GM12878 (cell line): ENCODE measurements around the gene CANT1. TPM values are rescaled to one million over a fixed set of nuclear protein-coding genes. Genes with fewer than 3 reads are reported as not detected.

Source experiments
- LARP7 ChIP-seq: fragments of 450-650 bp; IDR thresholded peaks from 2 replicates; pipeline ENCODE4 v1.6.1; 2017; ENCODE audit warnings: mild to moderate bottlenecking
- polyA plus RNA-seq, 11 experiments: library from polyadenylated mRNA; depleted of rRNA in 4 of 11; unstranded in 6 of 11; stranded (reverse) in 5 of 11; fragments of >200 nt; fragmentation: Nextera tagmentation in 4 of 11; fragmentation: Illumina TruSeq in 1 of 11; extraction: Ambion mirVana in 4 of 11; extraction: Trizol in 1 of 11; gene quantifications; 1 replicate in 1 of 11; 2 replicates in 10 of 11; pipeline versions ENCODE4 v1.2.1 to v1.2.3, GENCODE V29; 2011 to 2016; ENCODE audit warnings: inconsistent platforms in 2 of 11, missing spikeins in 2 of 11, low read depth in 1 of 11
- total RNA-seq, 4 experiments: library from RNA; depleted of rRNA in 3 of 4; stranded (reverse); fragments of >200 nt in 3 of 4; fragmentation: Illumina TruSeq in 1 of 4; extraction: Trizol in 1 of 4; gene quantifications; 2 replicates each; pipeline versions ENCODE4 v1.2.1 to v1.2.3, GENCODE V29; 2013 to 2021
- TF ChIP-seq, protein P1 (sequence below): IDR thresholded peaks from 2 replicates; pipeline ENCODE4 v1.6.1; 2011; ENCODE audit warnings: low read depth, low read length, improper control_type of control experiment, borderline replicate concordance
- TF ChIP-seq, protein P2 (sequence below): IDR thresholded peaks from 2 replicates; pipeline ENCODE4 v1.6.1; 2012; ENCODE audit warnings: improper control_type of control experiment, low read depth, low read length; ENCODE audit not compliant: insufficient replicate concordance
- TF ChIP-seq, protein P3 (sequence below): fragments of 450-650 bp; IDR thresholded peaks from 2 replicates; pipeline ENCODE4 v1.6.1; 2017; ENCODE audit warnings: antibody characterized with exemption, mild to moderate bottlenecking, moderate library complexity
- TF ChIP-seq, protein P4 (sequence below): fragments of 450-650 bp; IDR thresholded peaks from 2 replicates; pipeline ENCODE4 v1.6.1; 2016; ENCODE audit warnings: mild to moderate bottlenecking
- TF ChIP-seq, protein P5 (sequence below), 3 experiments: IDR thresholded peaks in 2 of 3; conservative IDR thresholded peaks in 1 of 3; 2 replicates each; pipeline ENCODE4 v1.5.1; 2011; ENCODE audit warnings: low read depth in 3 of 3, low read length in 3 of 3, mild to moderate bottlenecking in 3 of 3, control low read depth in 2 of 3, moderate library complexity in 2 of 3, inconsistent platforms in 1 of 3, mixed read lengths in 1 of 3; ENCODE audit not compliant: control insufficient read depth in 2 of 3, insufficient read depth in 1 of 3; ENCODE audit errors: extremely low read depth in 1 of 3

The CANT1 gene
- total and polyA plus RNA-seq, 10 of the 15 experiments (the other 5 are each of a cell fraction or from before 2014, with no cell fraction given), result 2.2 to 59.2 (median 20.2) TPM

DNA sequence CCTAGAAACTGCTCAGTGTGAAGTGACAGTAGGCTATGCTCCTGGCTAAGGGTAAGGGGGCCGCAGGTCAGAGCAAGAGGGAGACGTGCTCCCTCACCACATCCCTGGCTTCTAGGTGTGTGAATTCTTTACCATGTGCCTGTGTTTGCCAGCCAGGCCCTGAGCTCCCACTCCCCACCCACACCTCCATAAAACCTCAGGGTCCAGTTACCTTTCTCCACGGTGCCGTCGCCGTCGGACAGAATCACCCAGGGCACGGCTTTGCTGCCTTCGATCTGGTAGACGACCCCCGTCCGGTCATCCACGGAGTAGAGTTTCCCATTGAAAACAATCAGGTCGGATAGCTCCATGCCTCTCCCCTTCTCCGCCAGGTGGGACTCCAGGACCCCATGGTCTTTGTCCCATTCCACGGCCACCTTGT lies 12.8 kb downstream of the CANT1 start (continued):
- TF ChIP-seq, protein P1, sequence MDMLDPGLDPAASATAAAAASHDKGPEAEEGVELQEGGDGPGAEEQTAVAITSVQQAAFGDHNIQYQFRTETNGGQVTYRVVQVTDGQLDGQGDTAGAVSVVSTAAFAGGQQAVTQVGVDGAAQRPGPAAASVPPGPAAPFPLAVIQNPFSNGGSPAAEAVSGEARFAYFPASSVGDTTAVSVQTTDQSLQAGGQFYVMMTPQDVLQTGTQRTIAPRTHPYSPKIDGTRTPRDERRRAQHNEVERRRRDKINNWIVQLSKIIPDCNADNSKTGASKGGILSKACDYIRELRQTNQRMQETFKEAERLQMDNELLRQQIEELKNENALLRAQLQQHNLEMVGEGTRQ, result no peak
- TF ChIP-seq, protein P2, sequence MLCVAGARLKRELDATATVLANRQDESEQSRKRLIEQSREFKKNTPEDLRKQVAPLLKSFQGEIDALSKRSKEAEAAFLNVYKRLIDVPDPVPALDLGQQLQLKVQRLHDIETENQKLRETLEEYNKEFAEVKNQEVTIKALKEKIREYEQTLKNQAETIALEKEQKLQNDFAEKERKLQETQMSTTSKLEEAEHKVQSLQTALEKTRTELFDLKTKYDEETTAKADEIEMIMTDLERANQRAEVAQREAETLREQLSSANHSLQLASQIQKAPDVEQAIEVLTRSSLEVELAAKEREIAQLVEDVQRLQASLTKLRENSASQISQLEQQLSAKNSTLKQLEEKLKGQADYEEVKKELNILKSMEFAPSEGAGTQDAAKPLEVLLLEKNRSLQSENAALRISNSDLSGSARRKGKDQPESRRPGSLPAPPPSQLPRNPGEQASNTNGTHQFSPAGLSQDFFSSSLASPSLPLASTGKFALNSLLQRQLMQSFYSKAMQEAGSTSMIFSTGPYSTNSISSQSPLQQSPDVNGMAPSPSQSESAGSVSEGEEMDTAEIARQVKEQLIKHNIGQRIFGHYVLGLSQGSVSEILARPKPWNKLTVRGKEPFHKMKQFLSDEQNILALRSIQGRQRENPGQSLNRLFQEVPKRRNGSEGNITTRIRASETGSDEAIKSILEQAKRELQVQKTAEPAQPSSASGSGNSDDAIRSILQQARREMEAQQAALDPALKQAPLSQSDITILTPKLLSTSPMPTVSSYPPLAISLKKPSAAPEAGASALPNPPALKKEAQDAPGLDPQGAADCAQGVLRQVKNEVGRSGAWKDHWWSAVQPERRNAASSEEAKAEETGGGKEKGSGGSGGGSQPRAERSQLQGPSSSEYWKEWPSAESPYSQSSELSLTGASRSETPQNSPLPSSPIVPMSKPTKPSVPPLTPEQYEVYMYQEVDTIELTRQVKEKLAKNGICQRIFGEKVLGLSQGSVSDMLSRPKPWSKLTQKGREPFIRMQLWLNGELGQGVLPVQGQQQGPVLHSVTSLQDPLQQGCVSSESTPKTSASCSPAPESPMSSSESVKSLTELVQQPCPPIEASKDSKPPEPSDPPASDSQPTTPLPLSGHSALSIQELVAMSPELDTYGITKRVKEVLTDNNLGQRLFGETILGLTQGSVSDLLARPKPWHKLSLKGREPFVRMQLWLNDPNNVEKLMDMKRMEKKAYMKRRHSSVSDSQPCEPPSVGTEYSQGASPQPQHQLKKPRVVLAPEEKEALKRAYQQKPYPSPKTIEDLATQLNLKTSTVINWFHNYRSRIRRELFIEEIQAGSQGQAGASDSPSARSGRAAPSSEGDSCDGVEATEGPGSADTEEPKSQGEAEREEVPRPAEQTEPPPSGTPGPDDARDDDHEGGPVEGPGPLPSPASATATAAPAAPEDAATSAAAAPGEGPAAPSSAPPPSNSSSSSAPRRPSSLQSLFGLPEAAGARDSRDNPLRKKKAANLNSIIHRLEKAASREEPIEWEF, result no peak
- TF ChIP-seq, protein P3, sequence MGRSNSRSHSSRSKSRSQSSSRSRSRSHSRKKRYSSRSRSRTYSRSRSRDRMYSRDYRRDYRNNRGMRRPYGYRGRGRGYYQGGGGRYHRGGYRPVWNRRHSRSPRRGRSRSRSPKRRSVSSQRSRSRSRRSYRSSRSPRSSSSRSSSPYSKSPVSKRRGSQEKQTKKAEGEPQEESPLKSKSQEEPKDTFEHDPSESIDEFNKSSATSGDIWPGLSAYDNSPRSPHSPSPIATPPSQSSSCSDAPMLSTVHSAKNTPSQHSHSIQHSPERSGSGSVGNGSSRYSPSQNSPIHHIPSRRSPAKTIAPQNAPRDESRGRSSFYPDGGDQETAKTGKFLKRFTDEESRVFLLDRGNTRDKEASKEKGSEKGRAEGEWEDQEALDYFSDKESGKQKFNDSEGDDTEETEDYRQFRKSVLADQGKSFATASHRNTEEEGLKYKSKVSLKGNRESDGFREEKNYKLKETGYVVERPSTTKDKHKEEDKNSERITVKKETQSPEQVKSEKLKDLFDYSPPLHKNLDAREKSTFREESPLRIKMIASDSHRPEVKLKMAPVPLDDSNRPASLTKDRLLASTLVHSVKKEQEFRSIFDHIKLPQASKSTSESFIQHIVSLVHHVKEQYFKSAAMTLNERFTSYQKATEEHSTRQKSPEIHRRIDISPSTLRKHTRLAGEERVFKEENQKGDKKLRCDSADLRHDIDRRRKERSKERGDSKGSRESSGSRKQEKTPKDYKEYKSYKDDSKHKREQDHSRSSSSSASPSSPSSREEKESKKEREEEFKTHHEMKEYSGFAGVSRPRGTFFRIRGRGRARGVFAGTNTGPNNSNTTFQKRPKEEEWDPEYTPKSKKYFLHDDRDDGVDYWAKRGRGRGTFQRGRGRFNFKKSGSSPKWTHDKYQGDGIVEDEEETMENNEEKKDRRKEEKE, result no peak
- TF ChIP-seq, protein P4, sequence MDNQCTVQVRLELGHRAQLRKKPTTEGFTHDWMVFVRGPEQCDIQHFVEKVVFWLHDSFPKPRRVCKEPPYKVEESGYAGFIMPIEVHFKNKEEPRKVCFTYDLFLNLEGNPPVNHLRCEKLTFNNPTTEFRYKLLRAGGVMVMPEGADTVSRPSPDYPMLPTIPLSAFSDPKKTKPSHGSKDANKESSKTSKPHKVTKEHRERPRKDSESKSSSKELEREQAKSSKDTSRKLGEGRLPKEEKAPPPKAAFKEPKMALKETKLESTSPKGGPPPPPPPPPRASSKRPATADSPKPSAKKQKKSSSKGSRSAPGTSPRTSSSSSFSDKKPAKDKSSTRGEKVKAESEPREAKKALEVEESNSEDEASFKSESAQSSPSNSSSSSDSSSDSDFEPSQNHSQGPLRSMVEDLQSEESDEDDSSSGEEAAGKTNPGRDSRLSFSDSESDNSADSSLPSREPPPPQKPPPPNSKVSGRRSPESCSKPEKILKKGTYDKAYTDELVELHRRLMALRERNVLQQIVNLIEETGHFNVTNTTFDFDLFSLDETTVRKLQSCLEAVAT, result no peak
- TF ChIP-seq, protein P5, sequence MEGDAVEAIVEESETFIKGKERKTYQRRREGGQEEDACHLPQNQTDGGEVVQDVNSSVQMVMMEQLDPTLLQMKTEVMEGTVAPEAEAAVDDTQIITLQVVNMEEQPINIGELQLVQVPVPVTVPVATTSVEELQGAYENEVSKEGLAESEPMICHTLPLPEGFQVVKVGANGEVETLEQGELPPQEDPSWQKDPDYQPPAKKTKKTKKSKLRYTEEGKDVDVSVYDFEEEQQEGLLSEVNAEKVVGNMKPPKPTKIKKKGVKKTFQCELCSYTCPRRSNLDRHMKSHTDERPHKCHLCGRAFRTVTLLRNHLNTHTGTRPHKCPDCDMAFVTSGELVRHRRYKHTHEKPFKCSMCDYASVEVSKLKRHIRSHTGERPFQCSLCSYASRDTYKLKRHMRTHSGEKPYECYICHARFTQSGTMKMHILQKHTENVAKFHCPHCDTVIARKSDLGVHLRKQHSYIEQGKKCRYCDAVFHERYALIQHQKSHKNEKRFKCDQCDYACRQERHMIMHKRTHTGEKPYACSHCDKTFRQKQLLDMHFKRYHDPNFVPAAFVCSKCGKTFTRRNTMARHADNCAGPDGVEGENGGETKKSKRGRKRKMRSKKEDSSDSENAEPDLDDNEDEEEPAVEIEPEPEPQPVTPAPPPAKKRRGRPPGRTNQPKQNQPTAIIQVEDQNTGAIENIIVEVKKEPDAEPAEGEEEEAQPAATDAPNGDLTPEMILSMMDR (IDR thresholded peaks at IDR 0.05 in 2 of 3, conservative IDR thresholded peaks at IDR 0.05 in 1 of 3; ENCODE audit: control insufficient read depth in 2 of 3, extremely low read depth in 1 of 3, insufficient read depth in 1 of 3, low read depth in 3 of 3, low read length in 3 of 3), result no peak
- TF ChIP-seq LARP7, result no peak
- TF ChIP-seq, all 136 proteins: peak for 0
